ENCODE measurements around the gene RGS18. TPM values are rescaled to one million over a fixed set of nuclear protein-coding genes. Genes with fewer than 3 reads are reported as not detected.

Gene RGS18
- total RNA-seq, 1 experiment from 2014 or later, result not detected

GRCh38 chr1:192160196-192160595 is 1.9 kb downstream of the RGS18 start:
- Histone ChIP-seq H3K79me2 (ENCODE audit: insufficient read depth, low read length) (no peaks in the 10 kb centered on the region), H3K4me1 (ENCODE audit: insufficient read depth, low read length) (no peaks in the 10 kb centered on the region), H2BK12ac (ENCODE audit: insufficient read length, low read depth, low read length) (no peak overlapping the region), H3K4ac (ENCODE audit: low read depth, low read length) (no peak overlapping the region), H3K79me1 (ENCODE audit: insufficient read depth, low read depth, low read length, poor library complexity, severe bottlenecking) (no peaks in the 10 kb centered on the region), H3K23ac (ENCODE audit: insufficient read length, low read depth, low read length) (no peak overlapping the region), H2BK120ac (ENCODE audit: low read depth, low read length, poor library complexity, severe bottlenecking) (no peak overlapping the region), H3K9me3 (ENCODE audit: control insufficient read depth, low read depth, low read length) (no peaks in the 10 kb centered on the region), H3K18ac (ENCODE audit: insufficient read length, low read depth, low read length) (no peak overlapping the region), H3K4me2 (ENCODE audit: insufficient read depth, insufficient read length, low read length) (no peak overlapping the region), H3K27me3 (ENCODE audit: insufficient read depth, low read length) (no peaks in the 10 kb centered on the region), H3K56ac (ENCODE audit: insufficient read length, low read depth, low read length) (no peak overlapping the region), H4K5ac (ENCODE audit: insufficient read length, low read depth, low read length) (no peak overlapping the region), H3K9ac (ENCODE audit: extremely low read depth, insufficient read length, low read length) (no peak overlapping the region), H4K91ac (ENCODE audit: insufficient read length, low read depth, low read length) (no peak overlapping the region), H3K27ac (ENCODE audit: insufficient read length, low read depth, low read length) (no peak overlapping the region), H4K8ac (replicated peaks; ENCODE audit: insufficient read length, low read depth, low read length) (no peak overlapping the region), H2BK5ac (ENCODE audit: insufficient read length, low read length) (no peak overlapping the region), H3K23me2 (ENCODE audit: insufficient read length, low read depth, low read length, poor library complexity, severe bottlenecking) (no peaks in the 10 kb centered on the region), H3T11ph (ENCODE audit: low read length) (no peak overlapping the region), H3K14ac (ENCODE audit: insufficient read depth, low read length) (no peak overlapping the region), H4K20me1 (ENCODE audit: control insufficient read depth, insufficient read depth, insufficient read length) (no peaks in the 10 kb centered on the region), H2AFZ (ENCODE audit: low read length) (no peak overlapping the region), H2BK15ac (ENCODE audit: low read depth, low read length) (no peak overlapping the region), H2BK20ac (ENCODE audit: low read depth, low read length, poor library complexity, severe bottlenecking) (no peak overlapping the region), H2AK5ac (ENCODE audit: insufficient read length, low read length) (no peak overlapping the region)
- H3K36me3 Mint-ChIP-seq (ENCODE audit: insufficient read depth in 1 of 3, low read depth in 3 of 3), result peaks cover 2 to 11% (median 4%) of the 10 kb centered on the region in 3 experiments; a peak in 4 of 7 replicates
- no peaks in the 10 kb centered on the region for H3K27me3 Mint-ChIP-seq (ENCODE audit: low read depth)
- no peak overlapping the region for H3K27ac Mint-ChIP-seq
- TF ChIP-seq CTCF (conservative IDR thresholded peaks at IDR 0.05), result no peak
- peaks cover 4 to 11% of the 10 kb centered on the region in 2 experiments for H3K9me3 Mint-ChIP-seq
- DNase-seq, result no peak
- no peak overlapping the region for H3K4me3 Mint-ChIP-seq
- WGBS (ENCODE audit: extremely low coverage, insufficient read length, low lambda C conversion rate), result no CpG with 5 or more reads among the region's 1 CpG
- H3K4me1 Mint-ChIP-seq, result no peaks in the 10 kb centered on the region

Measured in H9 (cell line).